Neural progenitor cell (in vitro differentiated cells): ENCODE measurements around the gene ERC1. TPM values are rescaled to one million over a fixed set of nuclear protein-coding genes. Genes with fewer than 3 reads are reported as not detected.

Experiments used
- DNase-seq: peaks from one replicate; pipeline ENCODE4 v3.0.0-alpha.2; 2016; ENCODE audit warnings: low spot score
- H2AFZ ChIP-seq: fragments of 200-600 bp; sonication (generic); replicated peaks from 2 replicates; pipeline ENCODE4 v1.6.1; 2016; ENCODE audit warnings: antibody characterized with exemption
- H3F3A ChIP-seq: fragments of 200-600 bp; sonication (generic); 2 replicates; pipeline ENCODE4 v1.6.1; 2016; ENCODE audit warnings: antibody characterized with exemption, low read depth
- H3K27ac ChIP-seq: fragments of 200-600 bp; sonication (generic); 2 replicates; pipeline ENCODE4 v1.5.1; 2016; ENCODE audit warnings: mild to moderate bottlenecking
- H3K27me3 ChIP-seq: fragments of 200-600 bp; sonication (generic); 2 replicates; pipeline ENCODE4 v1.6.1; 2016; ENCODE audit warnings: mild to moderate bottlenecking, moderate library complexity
- H3K36me3 ChIP-seq: fragments of 200-600 bp; sonication (generic); 2 replicates; pipeline ENCODE4 v1.5.1; 2016
- H3K4me1 ChIP-seq: fragments of 200-600 bp; sonication (generic); 2 replicates; pipeline ENCODE4 v1.6.1; 2016; ENCODE audit warnings: mixed run types
- H3K4me2 ChIP-seq: fragments of 200-600 bp; sonication (generic); 2 replicates; pipeline ENCODE4 v1.6.1; 2016
- H3K4me3 ChIP-seq: fragments of 200-600 bp; sonication (generic); 2 replicates; pipeline ENCODE4 v1.5.1; 2016
- H3K79me2 ChIP-seq: fragments of 200-600 bp; sonication (generic); 2 replicates; pipeline ENCODE4 v1.6.1; 2016; ENCODE audit warnings: low read depth
- H3K9ac ChIP-seq: fragments of 200-600 bp; sonication (generic); 2 replicates; pipeline ENCODE4 v1.6.1; 2016
- H3K9me3 ChIP-seq: fragments of 200-600 bp; sonication (generic); 2 replicates; pipeline ENCODE4 v1.5.1; 2016; ENCODE audit warnings: low read depth
- H4K20me1 ChIP-seq: fragments of 200-600 bp; sonication (generic); 2 replicates; pipeline ENCODE4 v1.6.1; 2016; ENCODE audit warnings: low read depth
- H3K27ac Mint-ChIP-seq: 3 replicates; pipeline ENCODE4 v1.8.0; 2021; ENCODE audit warnings: mixed read lengths
- H3K27me3 Mint-ChIP-seq: 2 replicates; pipeline ENCODE4 v1.8.0; 2022; ENCODE audit warnings: low read depth, mild to moderate bottlenecking, inconsistent platforms, moderate library complexity, mixed read lengths; ENCODE audit not compliant: insufficient read depth
- H3K36me3 Mint-ChIP-seq: 3 replicates; pipeline ENCODE4 v1.8.0; 2021; ENCODE audit warnings: mixed read lengths
- H3K4me1 Mint-ChIP-seq: 3 replicates; pipeline ENCODE4 v1.8.0; 2021; ENCODE audit warnings: mixed read lengths
- H3K4me3 Mint-ChIP-seq: 3 replicates; pipeline ENCODE4 v1.8.0; 2021; ENCODE audit warnings: mild to moderate bottlenecking, moderate library complexity, mixed read lengths
- H3K9me3 Mint-ChIP-seq: 3 replicates; pipeline ENCODE4 v1.8.0; 2020; ENCODE audit warnings: mixed read lengths
- EZH2 ChIP-seq: fragments of 200-600 bp; sonication (generic); IDR thresholded peaks from 2 replicates; pipeline ENCODE4 v1.6.1; 2017; ENCODE audit warnings: antibody characterized with exemption, mild to moderate bottlenecking, moderate library complexity
- EZH2phosphoT487 ChIP-seq: fragments of 200-600 bp; sonication (generic); IDR thresholded peaks from 2 replicates; pipeline ENCODE4 v1.6.1; 2017; ENCODE audit warnings: antibody characterized with exemption
- total RNA-seq: library from RNA; depleted of rRNA; stranded (reverse); fragments of >200 nt; gene quantifications from 2 replicates; pipeline ENCODE4 v1.2.3, GENCODE V29; 2015; ENCODE audit warnings: low replicate concordance
- TF ChIP-seq, protein P1 (sequence below): fragments of 200-600 bp; sonication (generic); IDR thresholded peaks from 2 replicates; pipeline ENCODE4 v1.5.1; 2017; ENCODE audit warnings: antibody characterized with exemption, mild to moderate bottlenecking

Gene ERC1
- total RNA-seq, 1 donor from 2014 or later, result 27.5 TPM

DNA sequence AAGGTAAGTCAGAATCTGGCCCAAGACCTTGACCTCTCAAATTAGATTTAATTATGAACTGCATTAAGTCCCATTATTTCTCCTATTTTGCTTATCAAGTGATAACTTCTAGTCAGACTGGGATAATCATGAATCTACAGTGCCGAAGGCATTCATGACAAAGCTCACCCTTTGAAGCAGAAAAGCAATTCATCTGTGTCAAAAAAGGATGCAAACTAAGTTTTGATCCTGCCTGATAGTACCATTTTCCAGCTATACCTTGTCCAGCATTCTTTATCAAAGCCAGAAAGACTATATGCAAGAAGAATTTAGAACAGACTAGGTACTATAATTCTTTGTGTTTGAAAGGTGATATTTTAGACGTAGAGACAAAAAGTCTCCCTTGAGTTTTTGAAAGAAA lies 335.2 kb downstream of the ERC1 start:
- Mint-ChIP-seq H3K27ac (no peak overlapping the region), H3K4me3 (no peak overlapping the region), H3K36me3 (peaks cover 1% of the 10 kb centered on the region), H3K4me1 (no peaks in the 10 kb centered on the region), H3K27me3 (peaks cover 3% of the 10 kb centered on the region), H3K9me3 (no peaks in the 10 kb centered on the region)
- H2AFZ ChIP-seq, result no peak overlapping the region
- H3K36me3 ChIP-seq, result no peaks in the 10 kb centered on the region
- no peak overlapping the region for H3K9ac ChIP-seq
- H3K9me3 ChIP-seq, result no peaks in the 10 kb centered on the region
- TF ChIP-seq EZH2phosphoT487 (no peak), EZH2 (no peak)
- TF ChIP-seq, protein P1, sequence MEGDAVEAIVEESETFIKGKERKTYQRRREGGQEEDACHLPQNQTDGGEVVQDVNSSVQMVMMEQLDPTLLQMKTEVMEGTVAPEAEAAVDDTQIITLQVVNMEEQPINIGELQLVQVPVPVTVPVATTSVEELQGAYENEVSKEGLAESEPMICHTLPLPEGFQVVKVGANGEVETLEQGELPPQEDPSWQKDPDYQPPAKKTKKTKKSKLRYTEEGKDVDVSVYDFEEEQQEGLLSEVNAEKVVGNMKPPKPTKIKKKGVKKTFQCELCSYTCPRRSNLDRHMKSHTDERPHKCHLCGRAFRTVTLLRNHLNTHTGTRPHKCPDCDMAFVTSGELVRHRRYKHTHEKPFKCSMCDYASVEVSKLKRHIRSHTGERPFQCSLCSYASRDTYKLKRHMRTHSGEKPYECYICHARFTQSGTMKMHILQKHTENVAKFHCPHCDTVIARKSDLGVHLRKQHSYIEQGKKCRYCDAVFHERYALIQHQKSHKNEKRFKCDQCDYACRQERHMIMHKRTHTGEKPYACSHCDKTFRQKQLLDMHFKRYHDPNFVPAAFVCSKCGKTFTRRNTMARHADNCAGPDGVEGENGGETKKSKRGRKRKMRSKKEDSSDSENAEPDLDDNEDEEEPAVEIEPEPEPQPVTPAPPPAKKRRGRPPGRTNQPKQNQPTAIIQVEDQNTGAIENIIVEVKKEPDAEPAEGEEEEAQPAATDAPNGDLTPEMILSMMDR, result no peak
- no peaks in the 10 kb centered on the region for H3K27me3 ChIP-seq
- H3F3A ChIP-seq, result no peaks in the 10 kb centered on the region
- no peak for DNase-seq
- H4K20me1 ChIP-seq, result no peaks in the 10 kb centered on the region
- no peak overlapping the region for H3K4me2 ChIP-seq
- H3K27ac ChIP-seq, result no peak overlapping the region
- no peak overlapping the region for H3K4me3 ChIP-seq
- H3K4me1 ChIP-seq, result no peaks in the 10 kb centered on the region
- H3K79me2 ChIP-seq, result no peaks in the 10 kb centered on the region

DNA sequence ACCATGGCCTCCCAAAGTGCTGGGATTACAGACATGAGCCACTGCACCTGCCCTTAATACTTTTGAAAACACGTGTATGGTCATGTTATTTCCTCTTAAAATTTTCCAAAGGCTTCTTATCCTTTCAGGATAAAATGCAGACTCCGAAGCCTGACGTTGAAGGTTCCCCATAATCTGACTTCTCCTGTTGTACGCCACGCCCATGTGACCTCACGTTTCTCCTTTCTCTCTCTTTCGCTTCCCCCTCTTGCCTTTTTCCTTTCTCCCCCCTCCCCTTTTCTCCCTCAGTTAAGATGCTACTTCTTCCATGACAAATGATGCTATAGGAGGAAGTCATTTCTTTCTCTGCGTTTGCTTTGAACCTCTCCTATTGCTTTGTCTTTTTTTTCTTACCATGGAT lies 337.4 kb downstream of the ERC1 start:
- Histone ChIP-seq H3K9ac (no peak overlapping the region), H2AFZ (no peak overlapping the region), H4K20me1 (no peaks in the 10 kb centered on the region), H3K79me2 (no peaks in the 10 kb centered on the region), H3K4me1 (no peaks in the 10 kb centered on the region), H3K4me2 (no peak overlapping the region), H3K27me3 (no peaks in the 10 kb centered on the region), H3K9me3 (no peaks in the 10 kb centered on the region), H3K27ac (no peak overlapping the region), H3K36me3 (no peaks in the 10 kb centered on the region), H3F3A (no peaks in the 10 kb centered on the region), H3K4me3 (no peak overlapping the region)
- TF ChIP-seq, protein P1, result no peak
- TF ChIP-seq EZH2phosphoT487 (no peak), EZH2 (no peak)
- H3K4me1 Mint-ChIP-seq, result no peaks in the 10 kb centered on the region
- H3K27ac Mint-ChIP-seq, result no peak overlapping the region
- no peak for DNase-seq
- peaks cover 3% of the 10 kb centered on the region for H3K9me3 Mint-ChIP-seq
- H3K27me3 Mint-ChIP-seq, result peaks cover 3% of the 10 kb centered on the region
- H3K36me3 Mint-ChIP-seq, result peaks cover 6% of the 10 kb centered on the region
- no peak overlapping the region for H3K4me3 Mint-ChIP-seq

DNA sequence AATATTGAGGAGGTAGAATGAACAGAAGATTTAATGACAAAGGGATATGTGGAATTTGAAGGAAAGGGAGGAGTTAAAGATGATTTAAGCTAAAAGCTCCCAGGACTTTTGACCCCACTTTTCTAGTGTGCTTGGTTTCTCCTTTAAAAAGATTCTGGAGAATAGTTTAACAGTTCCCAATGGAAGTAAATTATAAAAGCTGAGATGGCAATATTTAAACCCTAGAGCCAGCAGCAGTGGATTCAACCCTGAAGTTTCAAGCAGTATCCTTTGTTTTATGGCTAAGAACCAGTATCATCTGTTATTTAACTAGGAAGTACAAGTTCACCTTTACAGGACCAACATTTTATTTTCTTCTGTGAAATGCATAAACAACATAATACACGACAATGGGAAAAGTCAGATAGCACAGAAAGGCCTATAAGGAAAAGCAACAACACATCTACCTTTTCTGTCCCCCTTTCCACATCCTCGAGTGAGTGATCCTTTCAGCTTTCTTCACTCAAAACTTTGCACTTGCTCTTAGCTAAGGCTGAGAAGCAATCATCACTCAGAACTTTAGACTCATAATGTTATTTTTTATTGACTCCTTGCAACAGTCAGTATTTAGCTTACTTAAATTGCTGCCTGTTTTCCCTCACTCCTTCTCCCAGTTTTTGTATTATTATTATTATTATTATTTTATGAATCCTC lies 338.9 kb downstream of the ERC1 start:
- H3K27ac ChIP-seq, result no peak overlapping the region
- H3K9ac ChIP-seq, result no peak overlapping the region
- Mint-ChIP-seq H3K27me3 (no peaks in the 10 kb centered on the region), H3K4me3 (no peak overlapping the region), H3K36me3 (peaks cover 15% of the 10 kb centered on the region), H3K4me1 (no peaks in the 10 kb centered on the region), H3K27ac (no peak overlapping the region), H3K9me3 (peaks cover 16% of the 10 kb centered on the region)
- H3K4me1 ChIP-seq, result no peaks in the 10 kb centered on the region
- H4K20me1 ChIP-seq, result no peaks in the 10 kb centered on the region
- no peaks in the 10 kb centered on the region for H3K79me2 ChIP-seq
- no peak overlapping the region for H3K4me2 ChIP-seq
- H3K9me3 ChIP-seq, result no peaks in the 10 kb centered on the region
- no peak overlapping the region for H3K4me3 ChIP-seq
- no peak for DNase-seq
- no peaks in the 10 kb centered on the region for H3K36me3 ChIP-seq
- TF ChIP-seq EZH2, result no peak
- TF ChIP-seq EZH2phosphoT487, result no peak
- TF ChIP-seq, protein P1, result no peak
- no peaks in the 10 kb centered on the region for H3K27me3 ChIP-seq
- no peaks in the 10 kb centered on the region for H3F3A ChIP-seq
- no peak overlapping the region for H2AFZ ChIP-seq
